BJ (cell line): Measurements from ENCODE around the gene TMEM204. TPM values are rescaled to one million over a fixed set of nuclear protein-coding genes. Genes with fewer than 3 reads are reported as not detected.

Source experiments
- CTCF ChIA-PET: fragments of 350-600 bp; formaldehyde crosslinking; extraction: SDS; loops from one replicate; lab custom pipeline; 2021; ENCODE audit warnings: antibody characterized with exemption, inconsistent platforms; lab: Yijun Ruan, JAX
- POLR2A ChIA-PET: fragments of 300-600 bp; sonication (Branson Sonifier 250); formaldehyde crosslinking; extraction: SDS; loops from one replicate; lab custom pipeline; 2021; ENCODE audit warnings: antibody characterized with exemption; lab: Charles Lee
- DNase-seq: peaks from one replicate; pipeline ENCODE4 v3.0.0-alpha.2; 2011; ENCODE audit warnings: low read depth
- H3K27me3 ChIP-seq: 2 replicates; pipeline ENCODE4 v1.6.0; 2011; ENCODE audit warnings: low read length; ENCODE audit not compliant: control insufficient read depth, insufficient read depth
- H3K36me3 ChIP-seq: 2 replicates; pipeline ENCODE4 v1.5.1; 2011; ENCODE audit warnings: low read length; ENCODE audit not compliant: control insufficient read depth, insufficient read depth
- H3K4me3 ChIP-seq: 2 replicates; pipeline ENCODE4 v1.5.1; 2011; ENCODE audit warnings: low read depth, mild to moderate bottlenecking, control low read depth, low read length
- polyA plus RNA-seq: library from polyadenylated mRNA; depleted of rRNA; stranded (reverse); fragments of >200 nt; gene quantifications from 2 replicates; pipeline ENCODE4 v1.2.3, GENCODE V29; 2011
- TF ChIP-seq, protein P1 (sequence below): IDR thresholded peaks from 2 replicates; pipeline ENCODE4 v1.5.1; 2011; ENCODE audit warnings: low read depth, mild to moderate bottlenecking, control low read depth, inconsistent platforms, low read length, moderate library complexity; ENCODE audit not compliant: insufficient read depth

TMEM204 gene
- polyA plus RNA-seq, 1 experiment = 81.9 TPM

DNA sequence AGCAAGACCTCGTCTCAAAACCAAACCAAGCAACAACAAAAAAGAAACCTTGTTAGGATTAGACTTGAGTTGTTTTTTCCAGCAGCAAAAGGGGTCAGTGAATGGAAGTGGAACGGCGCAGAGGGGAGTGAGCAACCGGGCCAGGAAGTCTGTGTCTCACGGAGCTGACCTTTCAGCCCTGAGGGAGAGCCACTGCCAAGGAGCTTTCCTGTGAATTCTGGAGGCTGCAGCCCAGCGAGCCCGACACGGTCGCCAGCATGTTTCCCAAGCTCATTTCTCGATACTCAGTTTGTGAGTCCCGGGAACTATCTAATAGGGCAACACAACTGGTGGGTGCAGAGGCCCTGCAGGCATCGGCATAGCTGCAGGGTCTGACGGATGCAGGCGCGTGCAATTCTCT lies 20.7 kb upstream of the TMEM204 start:
- Histone ChIP-seq H3K27me3 (no peaks in the 10 kb centered on the region), H3K36me3 (peaks cover 5% of the 10 kb centered on the region), H3K4me3 (no peak overlapping the region)
- CTCF ChIA-PET = interaction anchor here (1.6 kb wide), 1 partner anchor 26 kb away, joined by 4 read pairs; no protein-coding TSS in a partner anchor
- POLR2A ChIA-PET = no interaction called here
- TF ChIP-seq, protein P1, sequence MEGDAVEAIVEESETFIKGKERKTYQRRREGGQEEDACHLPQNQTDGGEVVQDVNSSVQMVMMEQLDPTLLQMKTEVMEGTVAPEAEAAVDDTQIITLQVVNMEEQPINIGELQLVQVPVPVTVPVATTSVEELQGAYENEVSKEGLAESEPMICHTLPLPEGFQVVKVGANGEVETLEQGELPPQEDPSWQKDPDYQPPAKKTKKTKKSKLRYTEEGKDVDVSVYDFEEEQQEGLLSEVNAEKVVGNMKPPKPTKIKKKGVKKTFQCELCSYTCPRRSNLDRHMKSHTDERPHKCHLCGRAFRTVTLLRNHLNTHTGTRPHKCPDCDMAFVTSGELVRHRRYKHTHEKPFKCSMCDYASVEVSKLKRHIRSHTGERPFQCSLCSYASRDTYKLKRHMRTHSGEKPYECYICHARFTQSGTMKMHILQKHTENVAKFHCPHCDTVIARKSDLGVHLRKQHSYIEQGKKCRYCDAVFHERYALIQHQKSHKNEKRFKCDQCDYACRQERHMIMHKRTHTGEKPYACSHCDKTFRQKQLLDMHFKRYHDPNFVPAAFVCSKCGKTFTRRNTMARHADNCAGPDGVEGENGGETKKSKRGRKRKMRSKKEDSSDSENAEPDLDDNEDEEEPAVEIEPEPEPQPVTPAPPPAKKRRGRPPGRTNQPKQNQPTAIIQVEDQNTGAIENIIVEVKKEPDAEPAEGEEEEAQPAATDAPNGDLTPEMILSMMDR = no peak
- DNase-seq = no peak

DNA sequence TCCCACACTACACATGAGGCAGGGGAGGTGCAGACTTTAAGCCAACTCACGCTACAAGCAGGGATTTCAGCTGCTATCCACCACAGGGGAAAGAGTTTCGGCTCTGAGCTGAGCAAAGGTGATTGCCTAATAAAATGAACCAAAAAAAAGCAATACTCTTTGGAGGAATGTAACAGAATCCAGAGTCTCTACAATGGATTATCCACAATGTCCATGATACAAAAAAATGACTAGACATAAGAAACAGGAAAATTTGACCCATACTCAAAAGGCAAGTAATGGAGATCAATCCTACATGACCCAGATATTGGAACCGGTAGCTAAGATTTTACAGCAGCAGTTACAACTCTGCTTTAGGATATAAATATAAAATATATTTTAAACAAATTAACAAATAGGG lies 19.0 kb upstream of the TMEM204 start:
- POLR2A ChIA-PET = no interaction called here
- CTCF ChIA-PET = interaction anchor here (0.8 to 1.2 kb wide), 3 partner anchors 9 to 18 kb away, joined by 3 to 5 read pairs (median 4); no protein-coding TSS in a partner anchor
- DNase-seq = no peak
- TF ChIP-seq, protein P1 = no peak
- Histone ChIP-seq H3K4me3 (no peak overlapping the region), H3K27me3 (no peaks in the 10 kb centered on the region), H3K36me3 (peaks cover 5% of the 10 kb centered on the region)

DNA sequence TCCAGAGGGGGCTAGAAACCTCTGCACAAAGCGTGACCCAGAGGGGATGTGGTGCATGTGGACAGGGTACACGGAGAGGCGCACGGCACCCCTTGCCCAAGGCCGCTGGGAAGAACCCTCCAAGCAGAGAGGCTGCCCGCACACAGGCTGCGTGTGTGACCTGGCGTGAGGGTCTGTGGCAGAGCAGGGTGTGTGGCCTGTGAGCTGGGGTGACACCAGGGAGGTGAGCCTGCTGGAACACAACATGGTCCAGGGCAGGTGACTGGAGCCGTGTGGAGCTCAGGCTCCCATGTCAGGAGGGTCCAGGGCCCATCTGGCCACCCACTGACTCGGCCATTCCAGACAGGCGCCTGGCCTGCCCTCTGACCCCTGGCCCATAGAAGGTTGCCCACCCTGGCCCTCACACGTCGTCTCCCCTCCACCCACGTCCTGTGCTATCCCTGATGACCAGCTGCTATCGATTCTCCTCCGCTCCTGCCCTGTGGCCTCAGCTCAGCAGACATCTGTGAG lies 14.8 kb upstream of the TMEM204 start:
- Histone ChIP-seq H3K4me3 (no peak overlapping the region), H3K27me3 (no peaks in the 10 kb centered on the region), H3K36me3 (peaks cover 2% of the 10 kb centered on the region)
- TF ChIP-seq, protein P1 = no peak
- ChIA-PET CTCF (interaction anchor here (0.6 to 1.6 kb wide), 4 partner anchors 8 to 187 kb away, joined by 3 to 7 read pairs (median 4); no protein-coding TSS in a partner anchor), POLR2A (no interaction called here)
- DNase-seq = no peak

DNA sequence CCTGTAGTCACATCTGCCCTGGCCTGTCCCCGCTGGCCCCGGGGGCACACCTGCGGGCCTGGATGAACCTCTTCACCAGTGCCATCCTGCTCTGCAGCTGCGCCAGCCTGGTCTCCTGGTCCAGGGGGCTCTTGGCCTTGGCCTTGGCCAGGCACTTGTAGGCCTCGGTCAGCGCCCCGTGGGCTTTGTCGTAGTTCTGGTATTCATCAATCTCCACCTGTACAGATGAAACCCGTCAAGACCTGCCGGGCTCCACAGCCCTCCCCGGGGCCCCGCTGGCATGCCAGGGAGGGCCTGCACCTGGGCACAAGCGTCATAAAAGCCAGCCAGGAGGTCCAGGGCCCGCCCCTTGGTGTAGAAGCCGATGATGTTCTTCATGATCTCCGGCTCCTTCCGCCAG lies 13.6 kb upstream of the TMEM204 start:
- CTCF ChIA-PET = interaction anchor here (0.7 to 1.6 kb wide), 3 partner anchors 9 to 293 kb away, joined by 3 to 7 read pairs (median 4); no protein-coding TSS in a partner anchor
- TF ChIP-seq, protein P1 = no peak
- Histone ChIP-seq H3K36me3 (peaks cover 2% of the 10 kb centered on the region), H3K4me3 (no peak overlapping the region), H3K27me3 (no peaks in the 10 kb centered on the region)
- no peak for DNase-seq
- POLR2A ChIA-PET = no interaction called here

DNA sequence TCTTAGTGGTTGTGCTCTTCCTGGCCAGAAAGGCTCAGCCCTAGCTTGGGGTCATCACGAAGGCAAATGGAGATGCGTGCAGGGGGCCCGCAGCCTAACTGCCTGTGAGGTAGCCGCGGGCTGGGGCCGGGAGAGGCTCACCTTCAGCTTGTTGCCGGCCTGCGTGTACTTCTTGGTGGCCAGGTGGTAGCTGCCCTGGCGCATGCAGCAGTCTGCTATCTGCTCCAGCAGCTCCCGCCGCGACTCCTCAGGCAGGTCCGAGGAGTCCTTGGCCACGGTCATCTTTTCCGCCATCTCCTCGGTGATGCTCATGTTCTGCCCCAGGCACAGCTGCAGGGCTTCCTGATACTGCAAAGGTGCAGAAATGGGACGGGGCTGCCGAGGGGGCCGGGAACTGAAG lies 13.0 kb upstream of the TMEM204 start:
- no peaks in the 10 kb centered on the region for H3K27me3 ChIP-seq
- POLR2A ChIA-PET = no interaction called here
- no peak overlapping the region for H3K4me3 ChIP-seq
- CTCF ChIA-PET = no interaction called here
- H3K36me3 ChIP-seq = peaks cover 2% of the 10 kb centered on the region
- TF ChIP-seq, protein P1 = no peak
- DNase-seq = no peak
